OCI-LY1 (cell line): ENCODE results near the gene CHST8.

Experiments used
- CTCF ChIP-seq: fragments of 200-600 bp; sonication (generic), shearing (Covaris generic); IDR thresholded peaks from 2 replicates; pipeline ENCODE4 v1.5.1; 2017; ENCODE audit warnings: mild to moderate bottlenecking, antibody characterized with exemption, low read length, moderate library complexity, mixed read lengths
- EZH2 ChIP-seq: fragments of 200-600 bp; sonication (generic), shearing (Covaris generic); IDR thresholded peaks from 2 replicates; pipeline ENCODE4 v1.8.0; 2017; ENCODE audit warnings: borderline replicate concordance, mixed run types, mild to moderate bottlenecking, antibody characterized with exemption, low read length, moderate library complexity, mixed read lengths

DNA sequence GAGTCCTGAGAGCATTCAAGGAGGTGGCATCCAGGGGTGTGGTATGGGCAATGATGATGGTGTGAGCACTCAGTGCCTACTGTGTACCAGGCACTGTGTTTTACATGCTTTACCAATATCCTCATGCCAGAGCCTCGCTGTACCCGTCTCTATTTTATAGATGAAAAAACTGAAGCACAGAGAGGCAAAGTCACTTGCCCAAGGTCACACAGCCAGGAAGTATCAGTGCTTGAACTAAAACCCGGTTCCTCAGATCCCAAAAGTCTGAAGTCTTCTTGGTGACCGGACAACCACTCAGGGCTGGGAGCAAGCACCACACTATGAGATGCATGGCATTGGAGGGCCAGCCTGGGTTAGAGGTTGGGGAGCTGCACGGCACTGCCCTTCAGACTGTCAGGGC lies 84.1 kb downstream of the CHST8 start:
- TF ChIP-seq CTCF: no peak
- TF ChIP-seq EZH2: no peak
